Lower leg skin (tissue), 4 donors: ENCODE data around the gene PTPRO. TPM values are rescaled to one million over a fixed set of nuclear protein-coding genes. Genes with fewer than 3 reads are reported as not detected.

Source experiments
- DNase-seq, 2 donors: peaks; one replicate each; pipeline ENCODE4 v3.0.0-alpha.2; 2019; ENCODE audit warnings: low spot score in 2 of 2
- H3K4me3 ChIP-seq: fragments of 200-600 bp; sonication (generic); 2 replicates; pipeline ENCODE4 v1.5.1; 2017; ENCODE audit warnings: mild to moderate bottlenecking, low read depth; ENCODE audit not compliant: poor library complexity, severe bottlenecking
- CTCF ChIP-seq, 3 donors: fragments of 450-650 bp; IDR thresholded peaks; one replicate each; pipeline ENCODE4 v1.5.1; 2016; ENCODE audit warnings: antibody characterized with exemption in 3 of 3, mild to moderate bottlenecking in 3 of 3, moderate library complexity in 2 of 3
- POLR2A ChIP-seq, 2 donors: fragments of 450-650 bp; IDR thresholded peaks; one replicate each; pipeline ENCODE4 v1.6.1; 2016 to 2017; ENCODE audit warnings: antibody characterized with exemption in 2 of 2, mild to moderate bottlenecking in 1 of 2, moderate library complexity in 1 of 2
- WGBS, 2 donors: methylation state at CpG; one replicate each; pipeline ENCODE4 v1.1.5; 2018; 5-methylcytosine and 5-hydroxymethylcytosine counted together
- intact Hi-C: fragments of 100-400 bp; cut with DNase I; formaldehyde crosslinking; loops from one replicate; pipeline ENCODE4 v1.15.0; 2023; ENCODE audit warnings: low total_unique reads
- total RNA-seq, 4 donors: library from RNA; depleted of rRNA; stranded (reverse); fragments of >200 nt; gene quantifications; one replicate each; pipeline ENCODE4 v1.1.0, GENCODE V29; 2016

Gene PTPRO
- total RNA-seq, 4 donors from 2014 or later = 0.29 to 0.91 (median 0.34) TPM; not detected in 1

DNA sequence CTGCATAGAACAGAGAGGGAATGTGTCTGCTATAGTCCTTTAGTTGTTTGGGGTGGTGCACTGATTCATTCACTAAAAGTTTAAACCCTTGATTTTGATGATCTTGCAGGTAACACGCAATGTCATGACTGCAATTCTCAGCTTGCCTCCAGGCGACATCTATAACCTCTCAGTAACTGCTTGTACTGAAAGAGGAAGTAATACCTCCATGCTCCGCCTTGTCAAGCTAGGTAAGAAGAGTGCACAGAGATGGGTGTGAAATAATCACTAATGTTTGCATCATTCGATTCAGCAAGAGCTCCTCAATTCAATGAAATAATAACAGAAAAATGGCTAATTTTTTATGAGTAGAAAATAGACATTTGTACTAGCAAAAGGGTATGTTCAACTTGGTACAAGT, 203.7 kb downstream of the PTPRO start:
- TF ChIP-seq POLR2A (IDR thresholded peaks at IDR 0.05) (no peak), CTCF (IDR thresholded peaks at IDR 0.05) (no peak)
- WGBS, 2 donors = 55 to 63% methylated on average over 4 of the region's 4 CpGs
- intact Hi-C loops = no loop called here
- H3K4me3 ChIP-seq = no peak overlapping the region
- DNase-seq = no peak

DNA sequence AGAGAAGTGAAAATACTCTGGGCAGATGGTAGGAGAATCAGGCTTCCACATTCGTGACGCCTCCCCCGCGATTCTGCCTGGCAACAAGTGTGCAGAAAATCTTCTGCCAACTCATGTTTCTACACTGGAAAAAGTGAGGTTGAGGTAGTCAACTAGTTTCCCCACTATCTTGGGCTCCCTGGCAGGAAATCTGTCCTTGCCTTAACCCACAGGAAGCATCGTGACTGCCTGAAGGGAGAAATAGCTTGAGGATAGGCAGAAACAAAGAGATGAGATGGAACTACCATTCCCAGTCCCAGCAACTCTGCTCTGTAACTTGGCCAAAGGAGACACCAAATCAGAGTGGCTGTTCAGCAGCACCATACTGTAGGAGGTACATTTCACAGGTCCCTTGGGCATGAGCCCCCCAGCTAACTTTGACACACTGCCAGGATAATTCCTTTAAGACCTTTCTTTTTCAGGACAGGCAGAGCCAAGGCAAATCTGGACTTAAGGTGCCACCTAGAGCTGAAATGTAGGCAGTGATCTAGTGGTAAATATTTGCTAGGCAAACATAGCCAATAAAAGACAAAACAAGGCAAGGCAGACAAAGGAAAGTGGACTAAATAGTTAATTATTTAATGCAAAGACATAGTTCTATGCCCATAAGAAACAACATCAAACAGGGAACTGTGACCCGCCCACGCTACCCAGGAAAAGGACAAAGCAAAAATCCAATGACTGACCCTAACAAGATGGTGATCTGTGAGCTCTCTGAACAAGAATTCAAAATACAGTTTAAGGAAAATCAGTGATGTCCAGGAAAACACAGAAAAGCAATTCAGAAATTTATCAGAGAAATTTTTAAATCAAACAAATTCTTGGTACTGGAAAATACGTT, 205.1 kb downstream of the PTPRO start:
- WGBS, 2 donors = 67 to 73% methylated on average over 8 of the region's 8 CpGs
- no peak for DNase-seq
- TF ChIP-seq POLR2A (IDR thresholded peaks at IDR 0.05) = no peak
- no peak for TF ChIP-seq CTCF (IDR thresholded peaks at IDR 0.05)
- intact Hi-C loops = no loop called here
- H3K4me3 ChIP-seq = no peak overlapping the region

DNA sequence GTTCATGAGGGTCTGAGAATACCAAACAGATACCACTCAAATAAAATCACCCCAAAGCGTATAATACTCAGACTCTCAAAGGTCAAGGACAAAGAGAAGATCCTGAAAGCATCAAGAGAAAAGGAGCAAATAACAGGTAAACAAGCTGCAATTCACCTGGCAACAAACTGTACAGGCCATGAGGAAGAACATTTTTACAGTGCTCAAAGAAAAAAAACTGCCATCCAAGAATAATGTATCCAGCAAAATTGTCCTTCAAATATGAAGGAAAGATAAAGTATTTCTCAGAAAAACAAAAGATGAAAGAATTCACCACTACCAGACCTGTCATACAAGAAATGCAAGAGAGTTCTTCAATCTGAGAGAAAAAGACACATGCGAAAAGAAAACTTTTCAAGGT, 206.4 kb downstream of the PTPRO start:
- 93 to 99% methylated on average over 2 of the region's 2 CpGs for WGBS, 2 donors
- intact Hi-C loops = no loop called here
- TF ChIP-seq CTCF (IDR thresholded peaks at IDR 0.05) (no peak), POLR2A (IDR thresholded peaks at IDR 0.05) (no peak)
- DNase-seq = no peak
- H3K4me3 ChIP-seq = no peak overlapping the region

GRCh38 chr12:15530361-15530760, 208.1 kb downstream of the PTPRO start:
- no peak for DNase-seq
- 85 to 100% methylated on average over 1 of the region's 1 CpG for WGBS, 2 donors
- H3K4me3 ChIP-seq = no peak overlapping the region
- TF ChIP-seq CTCF (IDR thresholded peaks at IDR 0.05) (no peak), POLR2A (IDR thresholded peaks at IDR 0.05) (no peak)
- intact Hi-C loops = no loop called here

- no peak for DNase-seq
- intact Hi-C loops = no loop called here
- TF ChIP-seq POLR2A (IDR thresholded peaks at IDR 0.05) = no peak
- TF ChIP-seq CTCF (IDR thresholded peaks at IDR 0.05) = no peak
- WGBS, 2 donors = 38 to 42% methylated on average over 3 of the region's 3 CpGs
- H3K4me3 ChIP-seq = no peak overlapping the region
Measured at GRCh38 chr12:15532364-15532977, 210.2 kb downstream of the PTPRO start.
